ENCODE data around the gene CDH26. TPM values are rescaled to one million over a fixed set of nuclear protein-coding genes. Genes with fewer than 3 reads are reported as not detected.

CDH26 gene
- total RNA-seq, 1 donor from 2014 or later, result 8.8 TPM

GRCh38 chr20:60026010-60026409, 67.8 kb downstream of the CDH26 start:
- Histone ChIP-seq H3K9me3 (no peaks in the 10 kb centered on the region), H3K36me3 (no peaks in the 10 kb centered on the region), H3K27me3 (no peaks in the 10 kb centered on the region), H3K4me1 (no peaks in the 10 kb centered on the region), H3K4me3 (no peak overlapping the region), H3K27ac (no peak overlapping the region)
- ATAC-seq (no peak), DNase-seq (no peak)
- no peak for TF ChIP-seq CTCF (IDR thresholded peaks at IDR 0.05)
- intact Hi-C loops (cut with DNase I), result no loop called here

- DNase-seq, result no peak
- intact Hi-C loops (cut with DNase I), result no loop called here
Measured at GRCh38 chr20:60030471-60030870, 72.2 kb downstream of the CDH26 start.

GRCh38 chr20:60031107-60031506, 72.9 kb downstream of the CDH26 start:
- H3K4me3 ChIP-seq, result no peak overlapping the region
- TF ChIP-seq CTCF (IDR thresholded peaks at IDR 0.05), result no peak
- H3K36me3 ChIP-seq, result no peaks in the 10 kb centered on the region
- H3K27ac ChIP-seq, result no peak overlapping the region
- no peaks in the 10 kb centered on the region for H3K27me3 ChIP-seq
- H3K4me1 ChIP-seq, result peaks cover 7% of the 10 kb centered on the region
- DNase-seq, result no peak
- intact Hi-C loops (cut with DNase I), result no loop called here
- no peaks in the 10 kb centered on the region for H3K9me3 ChIP-seq
- ATAC-seq, result no peak

More at GRCh38 chr20:60030471-60030870, 72.2 kb downstream of the CDH26 start:
- Histone ChIP-seq H3K27me3 (no peaks in the 10 kb centered on the region), H3K36me3 (no peaks in the 10 kb centered on the region), H3K9me3 (no peaks in the 10 kb centered on the region), H3K4me3 (no peak overlapping the region), H3K4me1 (peaks cover 7% of the 10 kb centered on the region), H3K27ac (no peak overlapping the region)
- no peak for TF ChIP-seq CTCF (IDR thresholded peaks at IDR 0.05)
- ATAC-seq, result no peak

GRCh38 chr20:60034231-60035110, 76.2 kb downstream of the CDH26 start:
- Histone ChIP-seq H3K9me3 (no peaks in the 10 kb centered on the region), H3K4me1 (peaks cover 7% of the 10 kb centered on the region), H3K36me3 (no peaks in the 10 kb centered on the region), H3K4me3 (no peak overlapping the region), H3K27ac (no peak overlapping the region), H3K27me3 (no peaks in the 10 kb centered on the region)
- intact Hi-C loops (cut with DNase I), result no loop called here
- DNase-seq (no peak), ATAC-seq (peak; percentile 80)
- TF ChIP-seq CTCF (IDR thresholded peaks at IDR 0.05), result no peak

GRCh38 chr20:60035486-60035885, 77.3 kb downstream of the CDH26 start:
- intact Hi-C loops (cut with DNase I), result no loop called here
- Histone ChIP-seq H3K4me1 (peaks cover 7% of the 10 kb centered on the region), H3K4me3 (no peak overlapping the region), H3K36me3 (no peaks in the 10 kb centered on the region), H3K9me3 (no peaks in the 10 kb centered on the region), H3K27me3 (no peaks in the 10 kb centered on the region), H3K27ac (no peak overlapping the region)
- TF ChIP-seq CTCF (IDR thresholded peaks at IDR 0.05), result no peak
- no peak for ATAC-seq
- no peak for DNase-seq

All from upper lobe of right lung (tissue), 1 donor.